ENCODE data around the gene TMEM150A.

The TMEM150A gene

GRCh38 chr2:85583667-85584353 is 18.7 kb downstream of the TMEM150A start:
- Mint-ChIP-seq H3K36me3 (ENCODE audit: low read depth) (peaks cover 6% of the 10 kb centered on the region), H3K27ac (no peak overlapping the region), H3K27me3 (ENCODE audit: low read depth, poor library complexity) (peaks cover 3% of the 10 kb centered on the region), H3K4me1 (peaks cover 75% of the 10 kb centered on the region), H3K4me3 (peak overlapping the region; percentile 32), H3K9me3 (no peaks in the 10 kb centered on the region)
- no peak for DNase-seq
- TF ChIP-seq CTCF (IDR thresholded peaks at IDR 0.05): no peak

- Mint-ChIP-seq H3K4me1 (peaks cover 75% of the 10 kb centered on the region), H3K27me3 (ENCODE audit: low read depth, poor library complexity) (peaks cover 3% of the 10 kb centered on the region), H3K27ac (no peak overlapping the region), H3K36me3 (ENCODE audit: low read depth) (peaks cover 6% of the 10 kb centered on the region), H3K4me3 (no peak overlapping the region), H3K9me3 (no peaks in the 10 kb centered on the region)
- no peak for DNase-seq
- TF ChIP-seq CTCF (IDR thresholded peaks at IDR 0.05): no peak
Observed at GRCh38 chr2:85582492-85582891, 20.0 kb downstream of the TMEM150A start.

- Mint-ChIP-seq H3K36me3 (ENCODE audit: low read depth) (peaks cover 6% of the 10 kb centered on the region), H3K4me1 (peaks cover 72% of the 10 kb centered on the region), H3K27ac (peak overlapping the region; percentile 99), H3K4me3 (no peak overlapping the region), H3K27me3 (ENCODE audit: low read depth, poor library complexity) (peaks cover 6% of the 10 kb centered on the region), H3K9me3 (no peaks in the 10 kb centered on the region)
- no peak for DNase-seq
- no peak for TF ChIP-seq CTCF (IDR thresholded peaks at IDR 0.05)
Observed at GRCh38 chr2:85580206-85580605, 22.3 kb downstream of the TMEM150A start.

- Mint-ChIP-seq H3K4me1 (peaks cover 66% of the 10 kb centered on the region), H3K4me3 (peak overlapping the region; percentile 70), H3K27ac (peak overlapping the region; percentile 99), H3K27me3 (ENCODE audit: low read depth, poor library complexity) (peaks cover 6% of the 10 kb centered on the region), H3K9me3 (no peaks in the 10 kb centered on the region), H3K36me3 (ENCODE audit: low read depth) (peaks cover 6% of the 10 kb centered on the region)
- no peak for DNase-seq
- TF ChIP-seq CTCF (IDR thresholded peaks at IDR 0.05): no peak
Observed at GRCh38 chr2:85579266-85579935, 23.1 kb downstream of the TMEM150A start.

- Mint-ChIP-seq H3K27me3 (ENCODE audit: low read depth, poor library complexity) (peaks cover 6% of the 10 kb centered on the region), H3K27ac (peak overlapping the region; percentile 99), H3K36me3 (ENCODE audit: low read depth) (peaks cover 6% of the 10 kb centered on the region), H3K4me1 (peaks cover 63% of the 10 kb centered on the region), H3K4me3 (peak overlapping the region; percentile 70), H3K9me3 (no peaks in the 10 kb centered on the region)
- DNase-seq: no peak
- no peak for TF ChIP-seq CTCF (IDR thresholded peaks at IDR 0.05)
Observed at GRCh38 chr2:85578243-85579180, 24.0 kb downstream of the TMEM150A start.

All from nephron progenitor cell (in vitro differentiated cells).